HG03095 (cell line): ENCODE measurements around the gene UCHL1.
"Not testable (repeated sequence)": the region's sequence is repeated elsewhere in the genome, so short reads cannot be mapped to it uniquely, and the experiment has no call there.

Experiments used
- ATAC-seq: cut with Tn5 transposase; IDR thresholded peaks from one replicate; pipeline ENCODE4 v1.9.1; 2021; ENCODE audit warnings: moderate library complexity; ENCODE audit not compliant: unreplicated experiment

UCHL1 gene

DNA sequence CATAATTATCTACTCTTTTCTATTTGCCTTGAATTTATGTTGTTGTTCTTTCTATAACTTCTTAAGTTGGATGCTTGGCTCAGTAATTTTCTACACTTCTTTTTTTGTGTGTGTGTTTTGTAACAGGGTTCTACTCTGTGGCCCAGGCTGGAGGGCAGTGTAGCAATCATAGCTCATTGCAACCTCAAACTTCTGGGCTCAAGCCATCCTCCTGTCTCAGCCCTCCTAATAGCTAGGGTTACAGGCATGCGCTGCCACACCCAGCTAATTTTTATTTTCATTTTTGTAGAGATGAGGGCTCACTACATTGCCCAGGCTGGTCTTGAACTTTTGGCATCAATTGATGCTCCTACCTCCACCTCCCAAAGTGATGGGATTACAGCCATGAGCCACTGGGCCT lies 20.7 kb upstream of the UCHL1 start:
- ATAC-seq: no peak

DNA sequence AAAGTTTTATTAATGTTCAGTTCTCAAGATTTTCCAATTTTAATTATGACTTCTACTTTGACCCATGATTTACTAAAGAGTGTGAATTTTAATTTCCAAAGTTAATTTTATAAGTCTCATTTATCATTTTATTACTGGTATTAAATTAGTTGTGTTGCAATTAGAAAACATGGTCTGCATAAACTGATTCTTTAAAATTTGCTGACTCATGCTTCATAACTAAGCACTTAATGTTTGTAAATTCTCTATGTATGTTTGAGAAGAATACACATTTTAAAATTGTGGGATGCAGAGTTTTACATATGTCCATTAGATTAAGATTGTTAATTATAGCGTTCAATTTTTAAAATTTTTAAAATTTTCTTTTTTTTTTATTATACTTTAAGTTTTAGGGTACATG lies 20.2 kb upstream of the UCHL1 start:
- ATAC-seq: no peak

DNA sequence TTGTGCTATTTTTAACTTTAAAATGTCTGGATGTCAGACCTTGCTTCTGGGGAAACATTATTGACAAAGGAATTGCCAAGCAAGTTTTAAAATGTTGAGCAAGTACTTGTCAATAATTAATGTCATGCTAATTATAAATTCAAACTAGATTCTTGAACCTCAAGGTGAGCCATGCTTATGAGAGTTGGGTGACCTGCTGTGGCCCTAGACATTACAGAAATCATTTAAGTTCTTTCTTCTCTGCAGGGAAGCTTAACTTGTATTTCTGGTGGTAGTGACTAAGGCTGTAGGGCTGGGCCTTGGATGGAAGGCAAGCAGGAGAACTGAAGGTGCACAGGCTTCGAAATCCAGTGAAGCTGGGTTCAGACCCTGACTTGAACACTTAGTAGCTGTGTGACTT lies 14.8 kb upstream of the UCHL1 start:
- ATAC-seq: no peak

DNA sequence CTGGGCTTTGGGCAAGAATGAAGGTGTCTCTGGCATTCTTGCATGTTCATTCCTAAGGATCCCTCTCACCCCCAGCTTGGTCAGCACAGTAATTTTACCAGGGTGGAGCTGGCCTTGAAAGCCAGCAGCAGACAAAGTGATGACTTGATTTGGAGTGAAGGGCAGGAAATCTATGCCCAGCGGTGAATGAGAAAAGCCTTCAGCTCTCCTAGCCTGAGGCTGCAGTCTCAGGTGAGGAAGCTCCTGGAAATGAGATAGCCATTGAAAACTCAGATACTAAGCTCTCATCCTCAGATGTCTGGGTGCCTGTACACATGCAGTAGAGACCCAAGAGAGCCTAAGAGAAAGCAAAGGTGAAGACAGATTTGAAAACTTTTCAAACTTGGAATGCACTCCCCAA lies 10.7 kb upstream of the UCHL1 start:
- ATAC-seq: no peak

DNA sequence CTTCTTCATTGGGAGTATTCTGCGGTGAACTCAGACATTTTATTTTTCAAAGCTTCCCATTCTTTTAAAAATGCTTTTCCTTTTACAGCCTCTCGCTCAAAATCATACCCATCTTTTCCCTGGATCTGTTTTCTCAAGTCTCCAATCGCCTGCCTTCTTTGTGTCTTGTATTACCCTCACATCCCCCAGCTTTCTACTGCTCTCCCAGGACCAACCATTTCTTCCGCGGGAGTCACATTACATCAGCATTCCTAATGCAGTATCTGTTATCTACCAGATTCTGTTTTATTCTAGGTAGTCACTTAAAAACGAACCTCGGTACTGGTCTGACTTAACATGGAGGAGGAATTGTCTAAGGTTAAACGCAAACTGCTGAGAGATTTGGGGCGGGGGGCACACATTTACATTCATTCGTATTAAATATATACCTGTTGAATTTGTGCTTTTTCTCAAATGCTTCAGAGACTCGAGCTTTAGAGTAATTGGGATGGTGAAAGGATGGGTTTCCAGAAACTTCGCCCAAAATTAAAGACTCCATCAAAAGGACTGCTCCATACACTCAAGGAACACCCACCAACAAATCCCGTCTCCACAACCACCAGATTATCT lies 493 bp upstream of the UCHL1 start:
- no peak for ATAC-seq

DNA sequence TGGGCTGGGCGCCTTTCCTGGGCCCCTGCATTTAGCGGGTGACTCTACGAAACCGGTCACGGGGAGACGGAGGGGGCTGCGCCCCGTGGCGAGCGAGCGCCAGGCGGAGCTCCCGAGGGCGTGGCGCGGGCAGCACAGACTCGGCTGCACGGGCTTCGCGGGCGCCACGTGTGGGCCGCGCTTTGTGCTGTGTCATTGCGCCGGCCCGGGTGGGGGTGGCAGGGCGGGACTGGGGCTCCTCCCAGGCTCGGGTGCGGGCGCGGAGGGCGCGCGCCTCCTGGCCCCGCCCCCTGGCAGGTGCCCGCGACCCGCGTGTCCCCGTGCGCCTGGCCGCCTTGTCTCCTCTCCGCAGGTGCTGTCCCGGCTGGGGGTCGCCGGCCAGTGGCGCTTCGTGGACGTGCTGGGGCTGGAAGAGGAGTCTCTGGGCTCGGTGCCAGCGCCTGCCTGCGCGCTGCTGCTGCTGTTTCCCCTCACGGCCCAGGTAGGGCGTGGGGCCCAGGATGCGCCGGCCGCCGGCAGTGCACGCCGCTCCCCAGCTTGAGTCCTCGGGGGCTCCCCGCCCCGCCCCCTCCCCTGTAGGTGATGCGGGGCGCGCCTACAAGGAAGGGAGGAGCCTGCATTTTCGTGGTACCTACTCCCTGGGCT lies 651 bp downstream of the UCHL1 start:
- ATAC-seq: peak; percentile 42

DNA sequence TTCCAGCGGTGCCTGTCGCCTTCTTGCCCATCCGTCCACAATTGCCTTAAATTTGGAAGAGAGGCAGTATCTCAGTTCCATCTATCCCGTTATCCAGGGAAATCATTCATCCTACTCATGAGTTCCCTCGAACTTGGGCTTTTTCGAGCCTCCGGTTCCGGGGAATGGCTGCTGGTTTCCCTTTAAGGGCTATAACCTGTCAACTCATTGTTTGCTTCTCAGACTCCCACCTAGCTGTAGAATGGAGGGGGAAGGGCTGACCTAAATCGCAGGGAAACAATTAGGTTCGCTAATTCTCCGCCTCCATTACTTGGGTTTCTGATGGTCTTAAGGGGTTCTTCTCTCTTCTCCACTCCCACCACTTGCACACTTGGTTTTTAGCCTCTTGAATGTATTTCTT lies 1.2 kb downstream of the UCHL1 start:
- no peak for ATAC-seq

DNA sequence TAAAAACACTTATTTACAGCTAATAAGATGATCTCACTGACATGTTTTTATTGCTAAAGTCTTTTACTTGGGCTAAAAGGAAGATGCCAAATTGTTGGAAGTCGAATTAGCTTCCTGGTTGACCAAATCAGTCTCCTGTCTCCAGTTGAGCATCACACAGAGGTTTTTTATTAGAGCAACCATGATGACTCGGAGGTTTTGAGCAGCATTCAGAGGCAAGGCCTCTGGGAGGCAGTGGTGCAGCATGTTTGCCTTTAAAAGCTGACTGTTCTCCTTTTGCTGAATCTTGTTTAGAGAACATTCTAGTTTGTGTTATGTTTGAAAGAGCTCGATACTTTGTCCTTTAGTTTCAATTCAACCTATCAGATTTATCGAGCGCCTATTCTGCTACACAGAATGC lies 2.1 kb downstream of the UCHL1 start:
- no peak for ATAC-seq

DNA sequence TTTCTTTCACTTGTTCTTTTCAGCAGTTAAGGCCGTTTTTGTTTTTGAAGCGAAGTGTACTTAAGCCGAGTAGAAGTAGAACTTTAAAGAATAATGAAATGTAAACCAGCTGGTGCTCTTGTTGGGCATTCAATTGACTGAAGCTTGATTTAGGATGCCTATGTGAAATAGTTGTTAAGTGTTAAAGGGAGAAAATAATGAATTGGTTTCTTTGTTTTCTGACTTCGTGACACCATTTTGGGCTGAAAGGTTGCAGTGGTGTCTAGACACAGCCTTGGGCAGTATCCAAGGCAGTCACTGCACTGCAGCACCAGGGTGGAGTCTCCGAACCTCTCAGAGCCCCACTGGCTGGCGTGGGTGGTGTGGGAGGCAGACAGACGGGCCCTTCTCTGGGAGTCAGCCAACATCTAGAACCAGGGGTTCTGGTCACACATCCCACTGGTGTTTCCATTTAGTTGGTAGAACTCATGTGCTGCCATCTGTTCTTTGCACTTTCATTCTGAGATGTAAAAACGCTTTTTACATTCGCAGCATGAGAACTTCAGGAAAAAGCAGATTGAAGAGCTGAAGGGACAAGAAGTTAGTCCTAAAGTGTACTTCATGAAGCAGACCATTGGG lies 3.5 kb downstream of the UCHL1 start:
- ATAC-seq: no peak

DNA sequence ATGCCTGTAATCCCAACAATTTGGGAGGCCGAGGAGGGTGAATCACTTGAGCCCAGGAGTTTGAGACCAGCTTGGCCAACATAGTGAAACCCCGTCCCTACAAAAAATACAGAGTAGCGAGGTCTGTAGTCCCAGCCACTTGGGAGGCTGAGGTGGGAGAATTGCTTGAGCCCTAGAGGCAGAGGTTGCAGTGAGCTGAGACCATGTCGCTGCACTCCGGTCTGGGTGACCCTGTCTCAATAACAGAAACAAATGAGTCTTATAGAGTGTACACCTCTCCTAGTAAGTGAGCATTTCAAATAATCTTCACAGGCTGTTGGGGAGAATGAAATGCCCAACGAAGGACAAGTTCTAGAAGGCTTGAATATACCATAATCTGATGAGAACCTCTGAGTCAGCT lies 5.5 kb downstream of the UCHL1 start:
- ATAC-seq: no peak

DNA sequence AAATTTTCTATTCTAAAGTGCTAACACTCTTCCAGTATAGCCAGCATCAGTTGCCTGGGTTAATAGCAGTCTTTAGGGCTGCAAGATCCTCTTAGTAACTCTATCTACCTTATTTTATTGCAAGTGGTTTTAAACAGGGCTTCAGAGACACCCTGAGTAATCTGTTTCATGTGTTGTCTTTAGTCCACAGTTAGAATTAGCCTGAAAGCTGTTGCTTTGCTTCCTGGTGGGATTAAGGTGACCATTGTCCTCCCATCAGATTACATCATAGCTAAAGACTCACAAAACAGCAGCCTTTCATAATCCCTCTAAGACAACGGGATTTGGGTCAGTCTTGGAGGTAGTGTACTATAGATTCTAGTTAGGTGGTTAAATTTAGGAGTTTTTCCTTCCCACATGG lies 7.5 kb downstream of the UCHL1 start:
- no peak for ATAC-seq

DNA sequence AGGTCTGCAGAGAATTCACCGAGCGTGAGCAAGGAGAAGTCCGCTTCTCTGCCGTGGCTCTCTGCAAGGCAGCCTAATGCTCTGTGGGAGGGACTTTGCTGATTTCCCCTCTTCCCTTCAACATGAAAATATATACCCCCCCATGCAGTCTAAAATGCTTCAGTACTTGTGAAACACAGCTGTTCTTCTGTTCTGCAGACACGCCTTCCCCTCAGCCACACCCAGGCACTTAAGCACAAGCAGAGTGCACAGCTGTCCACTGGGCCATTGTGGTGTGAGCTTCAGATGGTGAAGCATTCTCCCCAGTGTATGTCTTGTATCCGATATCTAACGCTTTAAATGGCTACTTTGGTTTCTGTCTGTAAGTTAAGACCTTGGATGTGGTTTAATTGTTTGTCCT lies 11.3 kb downstream of the UCHL1 start:
- ATAC-seq: no peak

DNA sequence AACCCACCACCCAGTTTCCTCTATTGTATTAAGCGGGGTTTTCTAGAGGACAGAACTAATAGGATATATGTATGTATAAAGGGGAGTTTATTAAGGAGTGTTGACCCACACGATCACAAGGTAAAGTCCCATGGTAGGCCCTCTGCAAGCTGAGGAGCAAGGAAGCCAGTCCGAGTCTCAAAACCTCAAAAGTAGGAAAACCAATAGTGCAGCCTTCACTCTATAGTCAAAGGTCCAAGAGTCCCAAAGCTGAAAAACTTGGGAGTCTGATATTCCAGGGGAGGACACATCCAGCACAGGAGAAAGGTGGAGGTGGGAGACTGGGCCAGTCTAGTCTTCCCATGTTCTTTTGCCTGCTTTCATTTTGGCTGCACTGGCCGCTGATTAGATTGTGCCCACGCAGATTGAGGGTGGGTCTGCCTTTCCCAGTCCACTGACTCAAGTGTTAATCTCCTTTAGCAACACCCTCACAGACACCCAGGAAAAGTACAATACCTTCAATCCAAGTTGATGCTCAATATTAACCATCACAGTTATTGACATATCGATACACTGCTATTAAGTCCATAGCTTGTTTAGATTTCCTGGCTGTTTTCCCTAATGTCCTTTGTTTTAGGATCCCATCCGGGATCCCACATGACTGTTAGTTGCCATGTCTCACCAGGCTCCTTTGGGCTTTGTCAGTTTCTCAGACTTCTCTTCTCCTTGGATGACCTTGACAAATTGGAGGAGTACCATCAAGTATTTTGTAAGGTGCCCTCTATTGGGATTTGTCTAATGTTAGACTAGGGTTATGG lies 12.2 kb downstream of the UCHL1 start:
- no peak for ATAC-seq

DNA sequence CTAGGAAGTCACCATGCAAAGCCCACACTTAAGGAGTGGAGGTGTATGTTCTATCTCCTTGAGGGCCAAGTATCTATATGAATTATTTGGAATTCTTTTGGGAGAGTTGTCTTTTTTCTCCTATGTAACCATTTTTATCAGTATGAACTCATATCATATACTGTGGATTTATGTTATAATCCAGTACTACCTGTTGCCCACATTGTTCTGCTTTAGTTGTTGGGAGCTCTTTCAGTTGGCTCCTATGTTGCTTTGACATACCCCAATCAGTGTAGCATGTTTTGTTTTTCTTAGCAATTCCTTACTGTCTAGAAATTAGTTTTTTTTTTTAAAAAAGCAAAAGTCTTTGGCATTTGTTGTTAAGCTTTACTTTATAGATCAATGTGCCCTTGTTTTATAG lies 13.0 kb downstream of the UCHL1 start:
- ATAC-seq: no peak

DNA sequence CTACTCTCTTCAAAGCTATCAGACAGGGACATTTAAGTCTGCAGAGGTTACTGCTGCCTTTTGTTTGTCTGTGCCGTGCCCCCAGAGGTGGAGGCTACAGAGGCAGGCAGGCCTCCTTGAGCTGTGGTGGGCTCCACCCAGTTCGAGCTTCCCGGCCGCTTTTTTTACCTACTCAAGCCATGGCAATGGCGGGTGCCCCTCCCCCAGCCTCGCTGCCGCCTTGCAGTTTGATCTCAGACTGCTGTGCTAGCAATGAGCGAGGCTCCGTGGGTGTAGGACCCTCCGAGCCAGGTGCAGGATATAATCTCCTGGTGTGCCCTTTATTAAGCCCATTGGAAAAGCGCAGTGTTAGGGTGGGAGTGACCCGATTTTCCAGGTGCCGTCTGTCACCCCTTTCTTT lies 19.2 kb downstream of the UCHL1 start:
- ATAC-seq: not testable (repeated sequence)

DNA sequence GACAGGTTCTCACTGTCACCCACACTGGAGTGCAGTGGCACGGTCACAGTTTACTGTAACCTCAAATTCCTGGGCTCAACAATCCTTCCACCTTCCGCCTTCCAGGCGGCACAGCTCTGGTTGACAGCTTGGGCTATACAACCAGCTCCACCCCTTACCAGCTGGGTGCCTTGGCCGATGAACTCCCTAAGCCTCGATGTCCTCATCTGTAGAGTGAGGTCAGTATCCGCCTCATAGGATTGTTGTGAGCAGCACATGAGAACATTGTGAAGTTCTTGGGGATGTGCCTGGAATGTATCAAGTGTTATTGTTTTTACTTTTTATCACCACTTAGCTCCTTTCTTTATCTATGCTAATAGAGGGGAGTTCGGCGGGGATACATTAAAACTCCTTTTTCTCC lies 23.3 kb downstream of the UCHL1 start:
- ATAC-seq: no peak

DNA sequence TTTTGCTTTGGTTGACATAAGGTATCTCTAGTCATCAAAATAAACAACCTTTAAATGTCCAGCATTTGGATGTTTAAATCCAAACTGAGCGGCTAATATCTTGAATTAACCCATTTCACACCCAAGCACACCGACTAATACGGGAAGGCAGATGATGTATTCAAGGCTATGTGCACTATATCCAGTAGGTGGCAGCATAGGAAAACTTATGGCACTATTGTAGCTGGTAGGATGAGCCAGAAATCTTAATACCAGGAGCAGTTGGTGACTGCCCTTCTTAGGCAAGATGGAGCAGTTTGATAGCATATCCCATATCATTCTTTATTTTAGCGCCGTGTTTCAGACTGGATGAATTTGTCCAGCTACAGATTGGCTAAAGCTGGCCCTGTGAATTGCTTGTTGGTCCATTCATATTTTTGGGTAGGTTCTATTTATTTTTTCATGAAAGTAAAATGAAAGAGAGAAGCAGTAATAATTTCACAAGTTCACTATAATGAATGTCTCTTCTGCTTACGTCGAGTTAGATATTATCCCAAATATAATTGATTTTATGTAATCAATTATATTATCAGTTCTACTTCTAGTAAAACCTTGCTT lies 24.4 kb downstream of the UCHL1 start:
- ATAC-seq: peak; percentile 89

DNA sequence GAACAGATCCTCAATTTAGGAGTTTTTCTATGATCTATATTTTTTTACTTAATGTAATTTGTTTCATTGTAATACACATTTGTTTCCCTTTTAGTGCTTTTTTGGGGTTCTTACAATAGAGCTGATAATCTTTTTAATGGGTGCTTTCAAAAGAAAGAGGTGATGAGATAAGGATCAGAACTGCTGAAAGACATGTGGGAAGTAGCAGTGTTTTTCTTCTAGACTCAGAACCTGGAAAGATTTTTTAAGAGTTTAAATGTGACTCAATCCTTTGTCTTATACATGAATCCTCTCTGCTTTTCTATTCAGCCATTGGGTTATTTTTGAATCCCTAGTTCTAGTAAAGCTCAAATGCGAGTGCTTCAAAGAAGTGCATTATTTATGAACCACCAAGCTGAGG lies 25.6 kb downstream of the UCHL1 start:
- ATAC-seq: no peak

DNA sequence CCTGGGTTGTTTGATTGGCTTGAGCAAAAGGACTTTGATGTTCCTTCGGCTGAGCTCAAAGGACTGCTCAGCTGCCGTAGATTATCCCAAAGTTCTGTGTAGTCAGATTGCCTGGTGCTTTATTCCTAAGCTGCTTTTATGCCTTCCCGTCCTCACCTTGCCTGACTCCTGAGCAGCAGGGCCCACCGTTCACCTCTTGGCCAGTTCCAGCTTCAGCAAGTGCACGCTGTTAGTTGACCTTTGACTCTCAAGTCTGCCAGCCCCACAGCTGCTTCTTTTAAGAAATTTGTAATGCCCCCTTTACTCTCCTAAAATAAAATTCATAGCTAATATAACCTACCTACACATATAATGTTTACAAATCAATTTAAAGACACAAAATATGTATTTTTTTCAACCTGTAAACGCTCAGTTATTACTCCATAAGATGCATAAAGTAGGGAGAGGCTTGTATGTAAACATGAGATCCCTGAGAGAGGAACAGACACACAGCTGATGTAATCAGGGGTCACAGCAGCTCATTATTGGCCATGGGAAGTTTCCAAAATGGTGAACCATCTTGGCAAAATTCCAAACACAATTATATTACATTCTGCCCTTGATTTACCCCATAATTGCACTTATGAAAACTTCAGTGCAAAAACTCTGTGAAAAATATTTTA lies 28.6 kb downstream of the UCHL1 start:
- ATAC-seq: no peak

DNA sequence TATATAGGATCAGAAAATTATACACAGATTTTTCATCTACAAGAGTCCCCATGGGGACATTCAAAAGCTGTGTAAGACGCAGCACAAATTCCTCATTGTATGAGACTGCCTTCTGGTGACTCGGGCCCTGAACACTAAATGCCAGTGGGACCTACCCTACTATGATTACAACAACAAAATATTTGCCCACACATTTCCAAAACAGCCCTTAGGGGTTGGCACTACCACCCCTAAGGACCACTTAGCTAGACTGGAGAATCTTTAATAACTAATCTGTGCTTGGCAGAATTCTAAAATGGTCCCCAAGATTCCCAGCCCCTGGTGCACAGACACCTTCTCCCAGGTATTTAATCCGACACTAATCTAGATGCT lies 29.1 kb downstream of the UCHL1 start:
- no peak for ATAC-seq

DNA sequence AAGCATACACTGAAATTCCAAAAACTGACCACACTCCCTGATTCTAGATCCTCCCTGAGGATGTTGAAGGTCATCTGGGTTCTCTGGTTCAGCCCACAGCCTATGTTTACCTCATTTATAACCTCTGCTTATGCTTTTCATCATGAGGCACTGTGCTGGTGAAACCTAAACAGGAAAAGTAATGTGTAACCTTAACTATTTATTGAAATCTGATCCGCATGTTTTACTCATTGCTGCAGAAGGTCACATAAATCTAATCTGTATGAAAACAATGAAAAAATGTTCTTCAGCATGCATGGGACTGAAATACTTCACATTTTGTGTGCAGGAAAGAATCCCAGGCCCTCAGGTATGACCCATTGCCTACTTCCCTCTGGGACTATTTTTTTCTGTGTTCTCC lies 30.3 kb downstream of the UCHL1 start:
- no peak for ATAC-seq
